HEK293T (cell line): ENCODE results near the gene AWAT2.

ENCODE experiments used
- ARNT ChIP-seq: fragments of 450-650 bp; IDR thresholded peaks from 2 replicates; pipeline ENCODE4 v1.6.1; 2017; ENCODE audit warnings: mild to moderate bottlenecking
- BHLHE40 ChIP-seq: fragments of 450-650 bp; IDR thresholded peaks from 2 replicates; pipeline ENCODE4 v1.6.1; 2016; ENCODE audit warnings: mild to moderate bottlenecking, moderate library complexity, borderline replicate concordance
- CTBP1 ChIP-seq: fragments of 450-650 bp; IDR thresholded peaks from 2 replicates; pipeline ENCODE4 v1.6.1; 2016; ENCODE audit warnings: borderline replicate concordance
- ELF4 ChIP-seq: fragments of 450-650 bp; IDR thresholded peaks from 2 replicates; pipeline ENCODE4 v1.6.1; 2017; ENCODE audit warnings: antibody characterized with exemption
- FOXA1 ChIP-seq: fragments of 450-650 bp; IDR thresholded peaks from 2 replicates; pipeline ENCODE4 v1.6.1; 2016; ENCODE audit warnings: mild to moderate bottlenecking
- FOXK2 ChIP-seq: fragments of 450-650 bp; IDR thresholded peaks from 2 replicates; pipeline ENCODE4 v1.6.1; 2016; ENCODE audit warnings: mild to moderate bottlenecking
- FOXM1 ChIP-seq: fragments of 450-650 bp; IDR thresholded peaks from 2 replicates; pipeline ENCODE4 v1.6.1; 2017; ENCODE audit warnings: mild to moderate bottlenecking, borderline replicate concordance
- L3MBTL2 ChIP-seq: fragments of 450-650 bp; conservative IDR thresholded peaks from 2 replicates; pipeline ENCODE4 v1.6.1; 2016; ENCODE audit warnings: mild to moderate bottlenecking
- NFRKB ChIP-seq: fragments of 450-650 bp; IDR thresholded peaks from 2 replicates; pipeline ENCODE4 v1.6.1; 2016; ENCODE audit warnings: mild to moderate bottlenecking, moderate library complexity
- SP1 ChIP-seq: fragments of 450-650 bp; IDR thresholded peaks from 2 replicates; pipeline ENCODE4 v1.6.1; 2017
- SUZ12 ChIP-seq: fragments of 450-650 bp; IDR thresholded peaks from 2 replicates; pipeline ENCODE4 v1.6.1; 2016; ENCODE audit warnings: mild to moderate bottlenecking
- TARDBP ChIP-seq: fragments of 450-650 bp; IDR thresholded peaks from 2 replicates; pipeline ENCODE4 v1.6.1; 2016
- ZNF384 ChIP-seq: fragments of 450-650 bp; IDR thresholded peaks from 2 replicates; pipeline ENCODE4 v1.6.1; 2016
- TF ChIP-seq, protein P1 (sequence below): fragments of 450-650 bp; IDR thresholded peaks from 2 replicates; pipeline ENCODE4 v1.6.1; 2016

DNA sequence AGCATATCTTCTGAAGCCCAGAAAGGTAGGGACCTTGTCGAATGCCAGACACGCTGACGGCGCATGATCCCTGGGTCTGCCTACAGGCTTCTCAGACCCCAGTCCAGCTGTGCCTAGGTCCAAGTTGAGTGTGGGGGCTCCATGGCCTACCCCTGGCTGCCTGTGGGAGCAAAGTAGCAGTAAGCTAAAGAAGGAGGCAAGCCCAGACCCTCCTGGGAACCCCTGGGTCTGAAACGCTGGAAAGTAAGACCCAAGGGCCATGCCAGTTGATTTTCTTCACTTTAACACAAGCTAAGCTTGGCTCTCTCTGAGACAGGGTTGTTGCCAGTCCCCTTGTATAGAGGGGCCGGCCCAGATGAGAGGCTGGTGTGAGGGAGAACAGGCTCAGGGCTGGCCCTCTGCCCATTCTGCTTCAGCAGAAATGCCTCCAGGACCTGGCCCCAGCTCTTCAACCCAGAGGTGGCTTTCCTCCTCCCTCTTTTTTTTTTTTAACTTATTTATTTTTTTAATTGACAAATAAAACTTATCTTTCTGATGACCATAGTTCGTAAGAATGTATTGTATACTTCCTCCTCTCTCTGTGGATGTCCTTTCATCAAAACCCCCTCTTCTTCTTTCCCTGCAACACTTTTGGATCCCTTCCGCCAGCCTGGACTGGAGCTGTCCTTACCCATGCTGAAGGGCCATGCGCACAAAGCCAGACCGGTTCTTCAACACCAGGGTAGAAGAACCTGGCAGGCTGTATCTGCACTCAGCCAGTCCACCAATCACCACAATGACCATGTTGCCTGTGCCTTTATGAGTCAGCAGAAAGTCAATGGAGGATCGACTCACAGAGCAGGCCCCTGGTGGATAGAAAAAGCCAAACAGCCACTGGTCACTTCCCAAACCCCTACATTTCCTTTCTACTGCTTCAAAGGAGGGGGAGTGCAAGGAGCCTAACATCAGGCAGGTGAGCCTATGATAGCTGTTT lies 7.1 kb downstream of the AWAT2 start:
- TF ChIP-seq L3MBTL2 = no peak
- no peak for TF ChIP-seq FOXK2
- no peak for TF ChIP-seq BHLHE40
- TF ChIP-seq TARDBP = no peak
- TF ChIP-seq FOXA1 = no peak
- no peak for TF ChIP-seq ZNF384
- TF ChIP-seq SUZ12 = no peak
- TF ChIP-seq SP1 = no peak
- TF ChIP-seq NFRKB = no peak
- no peak for TF ChIP-seq ELF4
- TF ChIP-seq, protein P1, sequence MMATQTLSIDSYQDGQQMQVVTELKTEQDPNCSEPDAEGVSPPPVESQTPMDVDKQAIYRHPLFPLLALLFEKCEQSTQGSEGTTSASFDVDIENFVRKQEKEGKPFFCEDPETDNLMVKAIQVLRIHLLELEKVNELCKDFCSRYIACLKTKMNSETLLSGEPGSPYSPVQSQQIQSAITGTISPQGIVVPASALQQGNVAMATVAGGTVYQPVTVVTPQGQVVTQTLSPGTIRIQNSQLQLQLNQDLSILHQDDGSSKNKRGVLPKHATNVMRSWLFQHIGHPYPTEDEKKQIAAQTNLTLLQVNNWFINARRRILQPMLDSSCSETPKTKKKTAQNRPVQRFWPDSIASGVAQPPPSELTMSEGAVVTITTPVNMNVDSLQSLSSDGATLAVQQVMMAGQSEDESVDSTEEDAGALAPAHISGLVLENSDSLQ = no peak
- no peak for TF ChIP-seq ARNT
- TF ChIP-seq FOXM1 = no peak
- no peak for TF ChIP-seq CTBP1
